Measurements from ENCODE around the gene RAE1. TPM values are rescaled to one million over a fixed set of nuclear protein-coding genes. Genes with fewer than 3 reads are reported as not detected.
A peak's percentile ranks its signal among the peaks of the same experiment; 100 is the strongest.

The RAE1 gene
- total and polyA plus RNA-seq, 12 donors: 8.8 to 46.9 (median 22.5) TPM

DNA sequence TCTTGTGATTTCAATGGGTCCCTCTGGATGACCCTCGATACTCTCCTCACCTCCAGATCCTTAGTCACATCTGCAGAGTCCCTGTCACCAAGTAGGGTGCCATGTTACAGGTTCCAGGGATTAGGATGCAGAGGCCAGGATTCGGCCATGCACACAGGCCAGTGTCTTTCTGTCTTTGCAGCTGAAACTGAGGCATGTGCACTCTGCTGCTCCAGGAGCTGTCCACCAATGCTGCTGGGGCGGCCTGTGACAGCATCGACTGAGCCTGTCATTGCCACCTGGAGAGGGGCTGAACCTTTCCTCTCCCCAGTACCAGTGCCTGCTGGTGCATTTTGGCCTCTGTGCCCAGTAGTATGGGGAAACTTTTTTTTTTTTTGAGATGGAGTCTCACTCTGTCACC lies 35.7 kb downstream of the RAE1 start:
- intact Hi-C loops (cut with DNase I): loop anchor here in 1 of 2 donors (10.0 kb wide), 1 partner anchor 208 kb away; no protein-coding TSS in a partner anchor
- no peak overlapping the region for H3K27ac ChIP-seq
- H3K27me3 ChIP-seq: no peaks in the 10 kb centered on the region
- no peaks in the 10 kb centered on the region for H3K9me3 ChIP-seq (replicated peaks in 1 of 3)
- 92 to 99% (median 95%) methylated on average over 3 to 4 of the region's 4 CpGs for WGBS, 4 donors
- peaks cover 6 to 16% of the 10 kb centered on the region in 2 donors for H3K4me1 ChIP-seq (replicated peaks in 1 of 2)
- TF ChIP-seq POLR2A (IDR thresholded peaks at IDR 0.05): no peak
- TF ChIP-seq, protein P1, sequence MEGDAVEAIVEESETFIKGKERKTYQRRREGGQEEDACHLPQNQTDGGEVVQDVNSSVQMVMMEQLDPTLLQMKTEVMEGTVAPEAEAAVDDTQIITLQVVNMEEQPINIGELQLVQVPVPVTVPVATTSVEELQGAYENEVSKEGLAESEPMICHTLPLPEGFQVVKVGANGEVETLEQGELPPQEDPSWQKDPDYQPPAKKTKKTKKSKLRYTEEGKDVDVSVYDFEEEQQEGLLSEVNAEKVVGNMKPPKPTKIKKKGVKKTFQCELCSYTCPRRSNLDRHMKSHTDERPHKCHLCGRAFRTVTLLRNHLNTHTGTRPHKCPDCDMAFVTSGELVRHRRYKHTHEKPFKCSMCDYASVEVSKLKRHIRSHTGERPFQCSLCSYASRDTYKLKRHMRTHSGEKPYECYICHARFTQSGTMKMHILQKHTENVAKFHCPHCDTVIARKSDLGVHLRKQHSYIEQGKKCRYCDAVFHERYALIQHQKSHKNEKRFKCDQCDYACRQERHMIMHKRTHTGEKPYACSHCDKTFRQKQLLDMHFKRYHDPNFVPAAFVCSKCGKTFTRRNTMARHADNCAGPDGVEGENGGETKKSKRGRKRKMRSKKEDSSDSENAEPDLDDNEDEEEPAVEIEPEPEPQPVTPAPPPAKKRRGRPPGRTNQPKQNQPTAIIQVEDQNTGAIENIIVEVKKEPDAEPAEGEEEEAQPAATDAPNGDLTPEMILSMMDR (IDR thresholded peaks at IDR 0.05): no peak
- no peaks in the 10 kb centered on the region for H3K36me3 ChIP-seq (replicated peaks in 1 of 2)
- DNase-seq: peak in 1 of 7 donors; percentile 11
- H3K4me3 ChIP-seq: no peak overlapping the region

DNA sequence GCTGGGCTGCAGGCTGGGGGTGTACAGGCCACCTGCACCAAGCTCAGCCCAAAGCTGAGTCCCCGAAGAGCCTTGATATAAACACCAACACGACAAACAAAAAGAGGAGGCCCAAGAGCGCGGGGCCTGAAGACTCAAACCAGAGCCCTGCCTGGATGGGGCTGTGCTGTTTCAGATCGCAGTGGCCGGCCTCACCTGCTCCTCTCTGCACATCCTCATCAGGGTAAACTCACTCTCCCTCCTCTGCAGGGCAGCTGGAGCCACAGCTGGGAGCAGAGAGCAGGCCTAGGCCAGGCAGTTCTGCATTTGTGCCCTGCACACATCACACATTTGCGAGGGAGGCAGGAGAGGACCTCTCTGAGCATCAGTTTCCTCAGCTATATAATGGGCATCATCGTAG lies 36.4 kb downstream of the RAE1 start:
- H3K4me3 ChIP-seq: no peak overlapping the region
- H3K9me3 ChIP-seq (replicated peaks in 1 of 3): no peaks in the 10 kb centered on the region
- 91 to 96% (median 94%) methylated on average over 5 to 8 of the region's 8 CpGs for WGBS, 4 donors
- TF ChIP-seq, protein P1 (IDR thresholded peaks at IDR 0.05): no peak
- no peak for TF ChIP-seq POLR2A (IDR thresholded peaks at IDR 0.05)
- no peaks in the 10 kb centered on the region for H3K27me3 ChIP-seq
- H3K27ac ChIP-seq: no peak overlapping the region
- H3K4me1 ChIP-seq (replicated peaks in 1 of 2): peaks cover 10 to 21% of the 10 kb centered on the region in 2 donors
- peak in 1 of 7 donors; percentile 17 for DNase-seq
- no peaks in the 10 kb centered on the region for H3K36me3 ChIP-seq (replicated peaks in 1 of 2)
- intact Hi-C loops (cut with DNase I): loop anchor here in 1 of 2 donors (10.0 kb wide), 1 partner anchor 207 kb away; no protein-coding TSS in a partner anchor

DNA sequence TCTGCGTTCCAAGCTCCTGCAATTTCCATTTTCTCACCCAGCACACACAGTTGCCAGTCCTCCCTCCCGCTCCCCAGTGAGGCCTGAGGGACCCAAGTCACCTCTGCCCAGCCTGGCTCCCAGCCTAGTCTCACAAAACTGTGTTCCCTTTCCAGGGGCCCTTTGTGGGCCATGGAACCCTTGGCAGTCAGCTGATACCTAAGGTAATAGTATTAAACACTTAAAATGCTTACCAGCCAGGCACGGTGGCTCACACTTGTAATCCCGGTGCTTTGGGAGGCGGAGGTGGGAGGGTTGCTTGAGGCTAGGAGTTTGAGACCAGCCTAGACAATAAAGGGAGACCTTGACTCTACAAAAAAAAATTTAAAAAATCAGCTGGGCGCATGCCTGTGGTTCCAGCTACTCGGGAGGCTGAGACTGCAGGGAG lies 36.9 kb downstream of the RAE1 start:
- DNase-seq: peak in 1 of 7 donors; percentile 12
- intact Hi-C loops (cut with DNase I): loop anchor here in 1 of 2 donors (10.0 kb wide), 1 partner anchor 207 kb away; no protein-coding TSS in a partner anchor
- no peaks in the 10 kb centered on the region for H3K36me3 ChIP-seq (replicated peaks in 1 of 2)
- H3K9me3 ChIP-seq (replicated peaks in 1 of 3): no peaks in the 10 kb centered on the region
- no peak overlapping the region for H3K27ac ChIP-seq
- peaks cover 15 to 26% of the 10 kb centered on the region in 2 donors for H3K4me1 ChIP-seq (replicated peaks in 1 of 2)
- TF ChIP-seq POLR2A (IDR thresholded peaks at IDR 0.05): no peak
- TF ChIP-seq, protein P1 (IDR thresholded peaks at IDR 0.05): no peak
- no peaks in the 10 kb centered on the region for H3K27me3 ChIP-seq
- 83 to 91% (median 87%) methylated on average over 7 of the region's 7 CpGs for WGBS, 4 donors
- H3K4me3 ChIP-seq: no peak overlapping the region

GRCh38 chr20:57388953-57389694 lies 38.1 kb downstream of the RAE1 start:
- H3K27ac ChIP-seq: peak overlapping the region in 3 of 5 donors; percentile 31 to 80 (median 33)
- peak in 1 of 2 donors; percentile 22 for TF ChIP-seq POLR2A (IDR thresholded peaks at IDR 0.05)
- TF ChIP-seq, protein P1 (IDR thresholded peaks at IDR 0.05): peak in 4 of 6 experiments; percentile 8 to 23 (median 12)
- peak overlapping the region in 2 of 4 donors; percentile 22 to 60 for H3K4me3 ChIP-seq
- intact Hi-C loops (cut with DNase I): loop anchor here in 1 of 2 donors (10.0 kb wide), 1 partner anchor 206 kb away; no protein-coding TSS in a partner anchor
- WGBS, 4 donors: 3 to 23% (median 4%) methylated on average over 10 to 57 of the region's 57 CpGs
- no peaks in the 10 kb centered on the region for H3K36me3 ChIP-seq (replicated peaks in 1 of 2)
- H3K9me3 ChIP-seq (replicated peaks in 1 of 3): no peaks in the 10 kb centered on the region
- peaks cover 16 to 29% of the 10 kb centered on the region in 2 donors for H3K4me1 ChIP-seq (replicated peaks in 1 of 2)
- DNase-seq: peak; percentile 78 to 87 (median 84)
- H3K27me3 ChIP-seq: no peaks in the 10 kb centered on the region
